ENCODE results near the gene SRGAP1. TPM values are rescaled to one million over a fixed set of nuclear protein-coding genes. Genes with fewer than 3 reads are reported as not detected.

SRGAP1 gene
- polyA plus RNA-seq (ENCODE audit: insufficient read length in 4 of 4) = 10 to 100 TPM; 13.1 to 26.5 (median 21.6) TPM

DNA sequence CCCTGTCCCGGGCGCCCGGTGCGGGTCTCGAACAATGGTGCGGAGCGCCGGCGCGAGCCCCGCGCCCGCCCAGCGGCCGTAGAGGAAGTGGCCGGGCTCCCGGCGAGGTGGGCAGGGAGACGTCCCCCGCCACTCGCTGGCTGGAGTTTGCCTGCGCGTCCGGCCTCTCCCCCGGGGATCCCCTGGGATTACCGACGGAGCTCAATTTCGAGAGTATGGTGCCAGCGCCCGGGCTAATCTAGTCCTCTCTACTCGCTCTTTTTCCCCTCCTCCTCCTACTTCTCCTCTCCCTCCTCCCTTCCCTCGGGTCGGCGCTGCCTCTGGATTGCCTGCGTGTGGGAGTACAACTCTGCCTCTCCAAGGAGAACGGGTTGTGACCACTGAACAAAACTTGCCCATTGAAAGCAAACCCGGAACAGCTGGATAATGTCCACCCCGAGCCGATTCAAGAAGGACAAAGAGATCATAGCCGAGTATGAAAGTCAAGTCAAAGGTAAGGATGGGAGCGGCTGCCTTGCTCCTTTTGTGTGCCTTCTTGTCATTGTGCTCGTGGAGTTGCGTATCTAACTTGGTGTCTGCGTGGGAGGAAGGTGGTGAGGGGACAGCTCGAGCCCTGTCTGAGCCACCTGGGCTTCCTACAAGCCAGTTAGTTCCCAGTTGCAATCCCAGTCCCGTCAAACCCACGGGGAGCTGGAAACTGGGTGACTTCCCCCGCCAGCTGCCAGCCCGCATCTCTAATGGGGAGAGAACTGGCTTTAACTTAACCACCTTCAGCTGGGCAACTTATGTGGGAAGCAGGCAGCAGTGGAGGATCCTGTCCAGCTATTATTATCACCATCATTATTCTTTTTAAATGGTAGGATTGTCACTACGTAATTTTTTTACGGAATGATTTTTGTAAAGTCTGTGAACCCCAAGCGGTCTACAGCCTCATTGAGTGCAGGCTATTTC lies at the start of gene SRGAP1:
SRGAP1 (plus strand) TSS at position 310 of the 951 bp plus-strand sequence; CDS start at position 427, 117 bp downstream.
- peak in 2 of 4 donors; percentile 78 to 80 for DNase-seq (ENCODE audit: low read depth in 4 of 4, low spot score in 3 of 4)

DNA sequence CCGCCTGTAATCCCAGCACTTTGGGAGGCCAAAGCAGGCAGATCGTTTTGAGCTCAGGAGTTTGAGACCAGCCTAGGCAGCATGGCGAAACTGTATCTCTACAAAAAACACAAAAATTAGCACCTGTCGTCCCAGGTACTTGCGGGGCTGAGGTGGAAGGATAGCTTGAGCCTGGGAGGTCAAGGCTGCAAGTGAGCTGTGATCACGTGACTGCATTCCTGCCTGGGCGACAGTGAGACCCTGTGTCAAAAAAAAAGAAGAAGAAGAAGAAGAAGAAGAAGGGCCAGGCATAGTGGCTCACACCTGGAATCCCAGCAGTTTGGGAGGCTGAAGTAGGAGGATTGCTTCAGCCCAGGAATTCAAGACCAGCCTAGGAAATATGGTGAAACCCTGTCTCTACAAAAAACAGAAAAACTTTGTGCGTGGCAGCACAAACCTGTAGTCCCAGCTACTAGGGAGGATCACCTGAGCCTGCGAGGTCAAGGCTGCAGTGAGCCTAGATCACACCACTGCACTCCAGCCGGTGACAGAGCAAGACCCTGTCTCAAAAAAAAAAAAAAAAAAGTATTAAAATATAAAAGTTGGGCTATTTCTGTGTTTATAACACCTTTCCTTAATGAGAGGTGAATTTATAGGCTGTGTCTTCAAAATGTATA lies 49.3 kb upstream of the SRGAP1 start:
- no peak for DNase-seq (ENCODE audit: low read depth in 4 of 4, low spot score in 3 of 4)

DNA sequence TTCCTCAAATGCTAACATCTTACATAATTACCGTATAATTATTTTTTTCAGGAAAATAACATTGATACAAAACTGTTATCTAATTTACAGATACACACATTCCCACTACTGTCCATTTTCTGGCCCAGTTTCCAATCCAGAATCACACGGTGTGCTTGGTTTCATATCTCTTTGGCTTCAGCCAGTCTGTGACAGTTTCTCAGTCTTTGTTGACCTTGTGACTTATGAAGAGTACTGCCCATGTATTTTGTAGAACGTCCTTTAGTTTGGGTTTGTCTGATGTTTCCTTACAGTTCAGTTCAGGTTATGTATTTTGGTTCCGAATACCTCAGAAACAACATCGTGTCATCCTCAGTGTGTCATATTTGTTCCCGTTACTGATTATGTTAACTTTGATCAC lies 48.6 kb upstream of the SRGAP1 start:
- DNase-seq (ENCODE audit: low read depth in 4 of 4, low spot score in 3 of 4) = no peak

DNA sequence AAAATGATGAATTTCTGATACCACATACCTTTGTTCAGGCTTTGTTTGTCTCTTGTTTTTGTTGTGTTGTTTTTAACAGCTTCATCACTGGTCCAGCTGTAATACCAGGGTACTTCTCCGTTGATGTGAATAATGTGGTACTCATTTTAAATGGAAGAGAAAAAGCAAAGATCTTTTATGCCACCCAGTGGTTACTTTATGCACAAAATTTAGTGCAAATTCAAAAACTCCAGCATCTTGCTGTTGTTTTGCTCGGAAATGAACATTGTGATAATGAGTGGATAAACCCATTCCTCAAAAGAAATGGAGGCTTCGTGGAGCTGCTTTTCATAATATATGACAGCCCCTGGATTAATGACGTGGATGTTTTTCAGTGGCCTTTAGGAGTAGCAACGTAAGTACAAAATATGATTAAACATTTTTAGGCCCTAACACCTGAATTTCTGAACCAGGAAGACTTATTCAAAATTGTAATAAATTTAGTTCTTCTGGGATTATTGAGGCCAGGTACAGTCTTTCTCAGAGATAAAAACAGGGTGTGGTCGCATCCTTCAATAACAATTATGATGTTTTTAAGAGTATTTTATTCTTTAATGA lies 42.4 kb upstream of the SRGAP1 start:
- peak in 1 of 4 donors; percentile 52 for DNase-seq (ENCODE audit: low read depth in 4 of 4, low spot score in 3 of 4)

DNA sequence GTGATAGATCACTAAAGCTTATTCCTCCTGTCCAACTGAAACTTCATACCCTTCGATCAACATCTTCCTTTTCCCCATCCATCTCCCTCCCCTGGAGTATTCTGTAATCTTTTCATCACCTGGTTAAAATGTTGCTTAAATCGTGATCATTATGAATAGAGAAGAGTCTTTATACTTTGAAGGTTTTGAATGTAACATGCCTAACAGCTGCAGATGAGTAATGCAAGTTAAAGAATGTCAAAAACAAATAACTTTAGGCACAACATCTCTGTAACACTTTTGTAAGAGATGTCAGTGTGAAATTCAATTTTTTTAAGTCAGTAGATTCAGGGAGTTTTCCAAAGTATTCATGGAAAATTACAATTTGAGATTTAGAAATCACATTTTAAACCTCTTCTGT lies 39.8 kb upstream of the SRGAP1 start:
- DNase-seq (ENCODE audit: low read depth in 4 of 4, low spot score in 3 of 4) = no peak

DNA sequence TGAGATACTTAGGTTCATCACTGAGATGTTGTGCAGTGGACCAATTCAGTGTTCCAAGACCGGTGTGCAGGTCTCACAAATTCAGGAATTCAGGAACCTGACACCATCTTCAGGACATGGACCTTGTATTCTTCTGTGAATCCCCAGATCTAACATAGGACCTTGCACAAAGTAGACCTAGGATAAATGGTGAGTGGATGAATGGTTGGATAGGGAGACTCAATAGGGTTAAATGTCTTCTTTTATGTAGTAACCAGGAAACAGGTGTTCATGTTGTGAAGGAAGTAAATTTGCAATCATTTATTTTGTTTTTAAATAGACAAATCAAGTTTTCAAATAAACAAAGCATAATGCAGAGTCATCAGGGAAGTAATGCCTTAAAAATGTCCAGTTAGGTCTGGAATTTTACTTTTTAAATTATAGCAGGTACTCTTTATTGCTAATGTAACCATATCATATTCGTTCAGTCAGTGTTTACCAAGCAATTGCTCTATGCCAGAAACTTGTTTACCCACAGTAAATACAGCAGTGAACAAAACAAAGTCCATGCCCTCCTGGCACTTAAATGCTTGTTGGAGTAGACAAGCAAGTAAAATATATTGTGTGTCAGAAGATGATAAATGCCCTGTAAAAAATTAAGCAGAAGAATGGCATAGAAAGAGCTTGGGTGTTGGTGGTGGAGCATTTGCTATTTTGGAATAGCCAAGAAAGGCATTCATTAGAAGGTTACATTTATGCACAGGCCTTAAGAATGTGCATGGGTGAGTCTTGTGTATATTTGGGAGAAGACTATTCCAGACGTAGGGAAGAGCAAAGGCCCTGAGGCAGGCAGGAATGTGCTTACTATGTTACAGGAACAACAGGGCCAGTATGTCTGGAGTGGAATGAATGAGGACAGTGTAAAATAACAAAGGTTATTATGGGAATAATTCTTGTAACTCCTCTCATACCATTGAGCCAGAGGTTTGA lies 38.5 kb upstream of the SRGAP1 start:
- no peak for DNase-seq (ENCODE audit: low read depth in 4 of 4, low spot score in 3 of 4)

DNA sequence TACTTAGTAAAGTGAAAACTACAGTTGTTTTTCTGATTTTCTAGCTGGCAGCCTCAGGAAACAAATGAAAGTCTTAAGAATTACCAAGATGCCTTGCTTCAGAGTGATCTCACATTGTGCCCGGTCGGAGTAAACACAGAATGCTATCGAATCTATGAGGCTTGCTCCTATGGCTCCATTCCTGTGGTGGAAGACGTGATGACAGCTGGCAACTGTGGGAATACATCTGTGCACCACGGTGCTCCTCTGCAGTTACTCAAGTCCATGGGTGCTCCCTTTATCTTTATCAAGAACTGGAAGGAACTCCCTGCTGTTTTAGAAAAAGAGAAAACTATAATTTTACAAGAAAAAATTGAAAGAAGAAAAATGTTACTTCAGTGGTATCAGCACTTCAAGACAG lies 35.9 kb upstream of the SRGAP1 start:
- no peak for DNase-seq (ENCODE audit: low read depth in 4 of 4, low spot score in 3 of 4)

DNA sequence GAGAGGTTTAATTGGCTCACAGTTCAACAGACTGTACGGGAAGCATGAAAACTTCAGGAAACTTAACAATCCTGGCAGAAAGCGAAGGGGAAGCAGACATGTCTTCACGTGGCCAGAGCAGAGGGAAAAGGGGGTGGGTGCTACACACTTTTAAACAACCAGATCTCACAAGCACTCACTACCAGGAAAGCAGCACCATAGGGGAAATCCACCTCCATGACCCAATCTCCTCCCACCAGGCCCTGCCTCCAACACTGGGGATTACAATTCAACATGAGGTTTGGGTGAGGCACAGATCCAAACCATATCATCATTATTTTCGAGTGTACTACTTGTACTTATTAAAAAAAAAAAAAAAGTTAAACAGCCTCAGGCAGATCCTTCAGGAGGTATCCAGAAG lies 34.9 kb upstream of the SRGAP1 start:
- DNase-seq (ENCODE audit: low read depth in 4 of 4, low spot score in 3 of 4) = no peak

DNA sequence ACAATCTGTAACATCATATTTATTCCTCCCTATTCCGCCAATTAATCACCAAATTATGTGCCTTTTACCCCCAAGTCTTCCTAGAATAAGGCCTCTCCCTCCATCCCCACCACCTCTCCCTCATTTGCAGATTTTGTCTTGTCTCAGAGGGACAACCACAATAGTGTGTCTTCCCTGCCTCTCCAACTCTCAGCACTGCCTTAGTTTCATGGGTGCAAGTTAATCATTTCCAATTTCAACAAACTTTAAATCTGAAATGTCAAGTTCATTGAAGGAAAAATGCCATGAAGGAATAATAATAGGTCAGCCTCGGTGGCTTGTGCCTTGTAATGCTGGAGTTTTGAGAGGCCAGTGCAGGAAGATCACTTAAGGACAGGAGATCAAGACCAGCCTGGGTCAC lies 33.2 kb upstream of the SRGAP1 start:
- DNase-seq (ENCODE audit: low read depth in 4 of 4, low spot score in 3 of 4) = no peak

DNA sequence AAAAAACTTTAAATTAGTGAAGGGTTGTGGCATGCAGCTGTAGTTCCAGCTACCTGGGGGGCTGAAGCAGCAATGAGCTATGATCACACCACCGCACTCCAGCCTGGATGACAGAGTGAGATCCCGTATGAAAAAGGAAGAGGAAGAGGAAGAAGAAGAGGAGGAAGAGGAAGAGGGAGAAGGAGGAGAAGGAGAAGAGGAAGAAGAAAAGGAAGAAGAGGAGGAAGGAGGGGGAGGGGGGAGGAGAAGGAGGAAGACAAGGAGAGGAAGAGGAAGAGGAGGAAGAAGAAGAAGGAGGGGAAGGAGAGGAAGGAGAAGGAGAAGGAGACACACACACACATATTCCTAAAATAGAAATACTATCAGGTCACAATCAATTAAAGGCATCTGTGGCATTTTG lies 32.7 kb upstream of the SRGAP1 start:
- no peak for DNase-seq (ENCODE audit: low read depth in 4 of 4, low spot score in 3 of 4)

DNA sequence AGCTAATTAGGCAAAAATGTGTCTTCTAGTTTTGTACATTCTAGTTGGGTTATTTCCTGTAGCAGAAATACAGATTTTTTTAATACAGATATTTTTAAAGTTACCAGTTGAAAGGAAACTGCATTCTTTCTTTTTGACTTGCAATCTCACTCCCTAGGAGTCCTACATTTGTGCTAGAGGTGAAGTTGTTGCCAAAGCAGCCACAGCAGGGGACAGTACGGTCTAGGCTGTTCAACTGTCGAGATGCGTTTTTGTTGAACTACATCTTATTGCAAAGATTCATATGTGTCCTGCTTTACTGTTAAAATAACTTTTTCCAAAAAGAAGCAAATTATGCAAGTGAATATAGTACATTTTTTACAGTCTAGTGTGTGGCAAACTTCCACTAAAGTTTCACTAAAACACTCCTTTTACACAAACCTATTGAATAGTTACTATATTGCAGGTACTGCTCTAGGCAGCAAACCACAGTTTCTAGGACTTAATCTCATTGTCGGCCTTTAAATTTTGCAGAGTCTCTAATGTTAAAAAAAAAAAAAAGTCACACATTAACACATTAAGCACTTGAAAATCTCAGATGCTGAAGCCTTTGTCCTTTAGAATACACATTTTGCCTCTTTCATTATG lies 30.2 kb upstream of the SRGAP1 start:
- no peak for DNase-seq (ENCODE audit: low read depth in 4 of 4, low spot score in 3 of 4)

DNA sequence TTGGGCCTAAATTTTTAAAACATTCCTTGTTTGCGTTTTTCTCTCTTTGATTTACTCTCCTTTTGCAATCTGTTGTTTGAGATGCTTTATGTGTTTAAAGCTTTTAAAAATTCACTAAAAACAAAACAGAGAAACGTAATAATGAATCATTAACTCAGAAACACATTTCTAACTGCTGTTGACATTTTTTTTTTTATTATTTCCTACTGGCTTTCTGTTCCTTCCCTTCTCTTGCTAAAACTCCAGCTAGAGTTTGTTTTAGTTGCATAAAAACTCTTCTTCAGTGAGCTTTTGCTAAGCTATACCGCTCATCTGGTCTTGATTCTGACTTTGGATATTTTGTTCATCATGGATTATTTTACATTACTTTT lies 29.0 kb upstream of the SRGAP1 start:
- DNase-seq (ENCODE audit: low read depth in 4 of 4, low spot score in 3 of 4) = no peak

DNA sequence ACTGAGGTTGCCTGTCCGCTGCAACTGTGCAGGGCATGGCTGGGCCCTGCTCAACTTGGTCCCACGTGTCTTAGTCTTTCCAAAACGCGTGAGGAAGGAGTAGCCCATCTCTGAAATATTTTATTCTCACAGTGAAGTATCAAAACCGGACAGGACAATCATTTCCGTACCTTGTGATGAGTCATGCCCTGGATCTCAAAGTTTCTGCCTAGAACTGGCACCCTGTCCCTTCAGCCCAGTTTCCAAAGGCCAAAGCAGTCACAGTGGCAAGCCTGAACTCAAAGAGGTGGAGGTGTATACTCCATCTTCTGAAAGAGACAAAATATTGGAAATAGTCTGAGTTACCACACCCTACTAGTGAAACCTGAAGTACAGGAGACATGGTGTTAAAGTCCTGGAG lies 28.5 kb upstream of the SRGAP1 start:
- DNase-seq (ENCODE audit: low read depth in 4 of 4, low spot score in 3 of 4) = no peak

DNA sequence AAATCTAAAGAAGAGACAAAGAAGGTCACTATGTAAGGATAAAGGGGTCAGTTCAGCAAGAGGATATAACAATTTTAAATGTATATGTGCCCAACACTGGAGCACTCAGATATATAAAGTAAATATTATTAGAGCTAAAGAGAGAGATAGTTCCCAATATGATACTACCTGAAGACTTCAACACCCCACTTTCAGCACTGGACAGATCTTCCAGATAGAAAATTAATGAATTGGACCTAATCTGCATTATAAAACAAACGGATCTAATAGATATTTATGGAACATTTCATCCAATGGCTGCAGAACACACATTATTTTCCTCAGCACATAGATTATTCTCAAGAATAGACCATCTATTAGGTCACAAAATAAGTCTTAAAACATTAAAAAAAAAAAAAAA lies 24.1 kb upstream of the SRGAP1 start:
- DNase-seq (ENCODE audit: low read depth in 4 of 4, low spot score in 3 of 4) = no peak

DNA sequence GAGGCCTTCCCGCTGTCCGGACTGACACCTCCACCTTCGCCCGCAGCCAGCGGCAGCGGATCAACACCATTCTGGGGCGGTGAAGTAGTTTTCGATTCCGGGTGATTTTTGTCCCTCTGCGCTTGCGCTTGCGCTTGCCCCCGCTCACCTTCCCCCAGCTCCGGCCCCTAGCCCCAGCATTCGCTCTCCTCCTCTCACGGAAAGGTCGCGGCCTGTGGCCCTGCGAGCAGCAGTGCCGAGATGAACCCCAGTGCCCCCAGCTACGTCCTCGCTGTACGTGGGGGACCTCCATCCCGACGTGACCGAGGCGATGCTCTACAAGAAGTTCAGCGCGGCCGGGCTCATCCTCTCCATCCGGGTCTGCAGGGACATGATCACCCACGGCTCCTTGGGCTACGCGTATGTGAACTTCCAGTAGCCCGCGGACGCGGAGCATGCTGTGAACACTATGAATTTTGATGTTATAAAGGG lies 22.7 kb upstream of the SRGAP1 start:
- DNase-seq (ENCODE audit: low read depth in 4 of 4, low spot score in 3 of 4) = no peak

DNA sequence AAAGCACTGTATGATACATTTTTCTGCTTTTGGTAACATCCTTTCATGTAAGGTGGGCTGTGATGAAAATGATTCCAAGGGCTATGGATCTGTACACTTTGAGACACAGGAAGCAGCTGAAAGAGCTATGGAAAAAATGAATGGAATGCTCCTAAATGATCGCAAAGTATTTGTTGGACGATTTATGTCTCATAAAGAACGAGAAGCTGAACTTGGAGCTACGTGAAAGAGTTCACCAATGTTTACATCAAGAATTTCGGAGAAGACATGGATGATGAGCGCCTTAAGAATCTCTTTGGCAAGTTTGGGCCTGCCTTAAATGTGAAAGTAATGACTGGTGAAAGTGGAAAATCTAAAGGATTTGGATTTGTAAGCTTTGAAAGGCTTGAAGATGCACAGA lies 22.1 kb upstream of the SRGAP1 start:
- no peak for DNase-seq (ENCODE audit: low read depth in 4 of 4, low spot score in 3 of 4)

DNA sequence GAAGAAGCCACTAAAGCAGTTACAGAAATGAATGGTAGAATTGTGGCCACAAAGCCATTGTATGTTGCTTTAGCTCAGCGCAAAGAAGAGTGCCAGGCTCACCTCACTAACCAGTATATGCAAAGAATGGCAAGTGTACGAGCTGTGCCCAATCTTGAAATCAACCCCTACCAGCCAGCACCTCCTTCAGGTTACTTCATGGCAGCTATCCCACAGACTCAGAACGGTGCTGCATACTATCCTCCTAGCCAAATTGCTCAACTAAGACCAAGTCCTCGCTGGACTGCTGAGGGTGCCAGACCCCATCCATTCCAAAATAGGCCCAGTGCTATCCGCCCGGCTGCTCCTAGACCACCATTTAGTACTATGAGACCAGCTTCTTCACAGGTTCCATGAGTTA lies 21.5 kb upstream of the SRGAP1 start:
- no peak for DNase-seq (ENCODE audit: low read depth in 4 of 4, low spot score in 3 of 4)

DNA sequence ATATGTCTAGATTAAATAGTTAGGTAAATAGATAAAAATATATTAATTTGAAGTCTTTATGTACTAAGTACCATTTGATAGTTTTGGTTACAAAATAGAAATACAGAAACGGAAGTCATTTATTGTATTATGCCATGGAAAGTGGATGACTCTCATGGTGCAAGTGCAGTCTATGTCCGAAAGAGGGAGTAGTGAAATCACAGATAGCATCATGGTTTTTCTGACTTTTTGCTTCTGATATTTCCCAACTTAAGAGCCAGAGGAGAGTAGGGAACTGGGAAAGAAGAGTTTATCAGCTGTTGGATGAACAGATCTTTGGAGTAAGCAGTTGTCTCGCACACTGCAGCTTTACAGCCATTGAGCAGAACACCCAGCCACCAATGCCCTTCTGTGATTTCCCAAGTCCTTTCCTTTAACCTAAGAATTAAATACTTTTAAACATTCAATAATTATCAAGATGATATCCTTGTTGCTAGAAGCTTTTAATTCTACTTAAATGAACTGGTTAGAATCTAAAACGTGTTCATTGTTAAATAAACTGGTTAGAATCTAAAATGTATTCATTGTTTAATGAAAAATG lies 18.4 kb upstream of the SRGAP1 start:
- no peak for DNase-seq (ENCODE audit: low read depth in 4 of 4, low spot score in 3 of 4)

DNA sequence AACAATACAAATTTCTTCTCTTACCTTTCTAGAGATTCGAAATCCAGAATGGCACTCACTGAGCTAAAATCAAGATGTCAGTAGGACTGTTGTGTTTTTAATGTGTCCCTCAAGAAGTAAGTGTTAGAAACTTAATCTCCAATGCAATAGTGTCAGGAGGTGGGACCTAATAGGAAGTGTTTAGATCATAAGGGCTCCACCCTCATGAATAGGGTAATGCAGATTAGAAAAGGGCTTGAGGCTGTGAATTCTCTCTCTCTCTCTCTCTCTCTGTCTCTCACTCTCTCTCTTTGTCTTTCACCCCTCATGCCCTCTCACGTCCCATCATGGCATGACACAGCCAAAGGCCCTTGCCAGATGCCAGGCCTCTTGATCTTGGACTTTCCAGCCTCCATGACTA lies 15.6 kb upstream of the SRGAP1 start:
- DNase-seq (ENCODE audit: low read depth in 4 of 4, low spot score in 3 of 4) = no peak

DNA sequence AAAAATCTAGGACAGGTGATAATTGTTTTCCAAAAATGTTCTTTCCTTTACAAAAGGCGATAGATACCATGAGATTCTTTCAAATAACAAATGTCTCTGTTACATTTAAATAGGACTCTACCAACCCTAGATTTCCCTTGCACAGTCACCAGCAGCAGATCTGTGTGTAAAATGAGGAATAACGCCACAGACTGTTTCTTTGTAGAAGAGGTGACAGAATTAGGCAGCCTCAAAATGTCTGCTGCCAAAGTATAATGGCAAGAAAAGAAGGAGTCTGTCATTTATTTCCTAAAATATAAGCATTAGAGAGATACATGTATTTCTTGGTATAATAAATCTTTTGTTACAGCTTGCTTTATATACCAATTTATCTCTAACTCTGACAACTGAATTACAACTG lies 8.5 kb upstream of the SRGAP1 start:
- no peak for DNase-seq (ENCODE audit: low read depth in 4 of 4, low spot score in 3 of 4)
